Measurements from ENCODE around the gene TEX13A. TPM values are rescaled to one million over a fixed set of nuclear protein-coding genes. Genes with fewer than 3 reads are reported as not detected.

TEX13A gene
- total RNA-seq, 4 donors from 2014 or later: not detected

- no peak for DNase-seq (ENCODE audit: low spot score)
- TF ChIP-seq, protein P1, sequence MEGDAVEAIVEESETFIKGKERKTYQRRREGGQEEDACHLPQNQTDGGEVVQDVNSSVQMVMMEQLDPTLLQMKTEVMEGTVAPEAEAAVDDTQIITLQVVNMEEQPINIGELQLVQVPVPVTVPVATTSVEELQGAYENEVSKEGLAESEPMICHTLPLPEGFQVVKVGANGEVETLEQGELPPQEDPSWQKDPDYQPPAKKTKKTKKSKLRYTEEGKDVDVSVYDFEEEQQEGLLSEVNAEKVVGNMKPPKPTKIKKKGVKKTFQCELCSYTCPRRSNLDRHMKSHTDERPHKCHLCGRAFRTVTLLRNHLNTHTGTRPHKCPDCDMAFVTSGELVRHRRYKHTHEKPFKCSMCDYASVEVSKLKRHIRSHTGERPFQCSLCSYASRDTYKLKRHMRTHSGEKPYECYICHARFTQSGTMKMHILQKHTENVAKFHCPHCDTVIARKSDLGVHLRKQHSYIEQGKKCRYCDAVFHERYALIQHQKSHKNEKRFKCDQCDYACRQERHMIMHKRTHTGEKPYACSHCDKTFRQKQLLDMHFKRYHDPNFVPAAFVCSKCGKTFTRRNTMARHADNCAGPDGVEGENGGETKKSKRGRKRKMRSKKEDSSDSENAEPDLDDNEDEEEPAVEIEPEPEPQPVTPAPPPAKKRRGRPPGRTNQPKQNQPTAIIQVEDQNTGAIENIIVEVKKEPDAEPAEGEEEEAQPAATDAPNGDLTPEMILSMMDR (IDR thresholded peaks at IDR 0.05): no peak
- no peak for ATAC-seq (ENCODE audit: low FRiP score)
Measured at GRCh38 chrX:105189093-105189492, 31.4 kb downstream of the TEX13A start.

DNA sequence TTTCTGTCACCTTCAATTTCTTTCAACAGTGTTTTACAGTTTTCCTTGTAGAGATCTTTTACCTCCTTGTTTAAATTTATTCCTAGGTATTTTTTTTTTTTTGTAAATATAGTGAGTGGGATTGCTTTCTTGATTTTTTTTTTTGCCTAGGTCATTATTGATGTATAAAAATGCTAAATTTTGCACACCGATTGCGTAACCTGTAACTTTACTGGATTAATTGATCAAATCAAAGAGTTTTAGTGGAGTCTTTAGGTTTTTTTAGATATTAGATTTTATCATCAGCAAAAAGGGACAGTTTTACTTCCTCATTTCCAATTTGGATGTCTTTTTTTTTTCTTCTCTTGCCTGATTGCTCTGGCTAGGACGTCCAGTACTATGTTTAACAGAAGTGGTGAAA, 40.9 kb downstream of the TEX13A start:
- DNase-seq (ENCODE audit: low spot score) (no peak), ATAC-seq (ENCODE audit: low FRiP score) (no peak)
- TF ChIP-seq, protein P1 (IDR thresholded peaks at IDR 0.05): no peak

DNA sequence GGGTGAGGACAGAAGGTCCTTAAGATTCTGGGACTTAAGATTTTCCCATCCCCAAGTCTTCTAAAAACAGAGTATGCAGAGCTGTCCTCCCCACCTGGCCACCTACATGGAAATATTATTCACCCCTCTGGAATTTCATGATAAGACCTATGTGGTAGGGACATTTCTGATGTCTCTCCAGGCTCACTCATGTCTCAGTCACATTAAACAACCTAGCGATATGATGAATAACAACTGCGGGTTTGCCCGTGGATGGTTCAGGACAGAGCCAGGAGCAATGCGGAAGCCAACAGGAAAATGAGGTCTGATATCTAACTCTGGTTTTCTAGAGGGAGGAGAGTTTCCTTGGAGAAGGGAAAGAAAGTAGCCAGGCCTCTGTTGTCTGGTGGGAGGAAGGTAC, 47.4 kb downstream of the TEX13A start:
- DNase-seq (ENCODE audit: low spot score) (no peak), ATAC-seq (ENCODE audit: low FRiP score) (no peak)
- TF ChIP-seq, protein P1 (IDR thresholded peaks at IDR 0.05): no peak

Data from omental fat pad (tissue), 4 donors.